MM.1S (cell line): ENCODE data around the gene SMG6.

ENCODE experiments used
- DNase-seq: peaks from one replicate; pipeline ENCODE4 v3.0.0-alpha.2; 2015
- H2AFZ ChIP-seq: fragments of 300-600 bp; sonication (generic); 2 replicates; pipeline ENCODE4 v1.6.0; 2016; ENCODE audit warnings: antibody characterized with exemption, low read length
- H3F3A ChIP-seq: fragments of 300-600 bp; sonication (generic); 2 replicates; pipeline ENCODE4 v1.6.1; 2016; ENCODE audit warnings: mild to moderate bottlenecking, antibody characterized with exemption, low read length, moderate library complexity, mixed read lengths; ENCODE audit not compliant: insufficient read depth
- H3K27ac ChIP-seq: fragments of 300-600 bp; sonication (generic); 2 replicates; pipeline ENCODE4 v1.5.1; 2016; ENCODE audit warnings: mild to moderate bottlenecking, low read length
- H3K27me3 ChIP-seq: fragments of 300-600 bp; sonication (generic); replicated peaks from 2 replicates; pipeline ENCODE4 v1.6.0; 2016; ENCODE audit warnings: low read length; ENCODE audit not compliant: insufficient read depth
- H3K36me3 ChIP-seq: fragments of 300-600 bp; sonication (generic); replicated peaks from 2 replicates; pipeline ENCODE4 v1.6.1; 2016; ENCODE audit warnings: mild to moderate bottlenecking, low read length, mixed read lengths; ENCODE audit not compliant: insufficient read depth
- H3K4me1 ChIP-seq: fragments of 300-600 bp; sonication (generic); 2 replicates; pipeline ENCODE4 v1.6.1; 2016; ENCODE audit warnings: low read length, mixed read lengths
- H3K4me2 ChIP-seq: fragments of 300-600 bp; sonication (generic); 2 replicates; pipeline ENCODE4 v1.6.0; 2016; ENCODE audit warnings: low read depth, low read length
- H3K4me3 ChIP-seq: fragments of 300-600 bp; sonication (generic); 2 replicates; pipeline ENCODE4 v1.5.1; 2016; ENCODE audit warnings: low read length, mixed read lengths
- H3K79me2 ChIP-seq: fragments of 300-600 bp; sonication (generic); 2 replicates; pipeline ENCODE4 v1.6.1; 2016; ENCODE audit warnings: mixed run types, low read length, mixed read lengths
- H3K9ac ChIP-seq: fragments of 300-600 bp; sonication (generic); 2 replicates; pipeline ENCODE4 v1.6.1; 2016; ENCODE audit warnings: low read length, mixed read lengths
- H3K9me2 ChIP-seq: fragments of 300-600 bp; sonication (generic); replicated peaks from 2 replicates; pipeline ENCODE4 v1.6.1; 2016; ENCODE audit warnings: mild to moderate bottlenecking, low read length, mixed read lengths; ENCODE audit not compliant: insufficient read depth
- H3K9me3 ChIP-seq: fragments of 300-600 bp; sonication (generic); replicated peaks from 2 replicates; pipeline ENCODE4 v1.6.1; 2016; ENCODE audit warnings: mild to moderate bottlenecking, low read length, mixed read lengths; ENCODE audit not compliant: insufficient read depth
- H4K20me1 ChIP-seq: fragments of 300-600 bp; sonication (generic); 2 replicates; pipeline ENCODE4 v1.6.1; 2016; ENCODE audit warnings: mild to moderate bottlenecking, low read length, moderate library complexity, mixed read lengths; ENCODE audit not compliant: insufficient read depth
- EZH2 ChIP-seq: fragments of 300-600 bp; sonication (generic); optimal IDR thresholded peaks from 2 replicates; pipeline ENCODE3; 2017; ENCODE audit warnings: low read depth, mild to moderate bottlenecking, antibody characterized with exemption, low read length, mixed read lengths
- EZH2phosphoT487 ChIP-seq: fragments of 300-600 bp; sonication (generic); IDR thresholded peaks from 2 replicates; pipeline ENCODE4 v1.6.1; 2018; ENCODE audit warnings: antibody characterized with exemption, low read length
- TF ChIP-seq, protein P1 (sequence below): fragments of 300-600 bp; sonication (generic); IDR thresholded peaks from 2 replicates; pipeline ENCODE4 v1.5.1; 2016; ENCODE audit warnings: antibody characterized with exemption, low read length, mixed read lengths

The SMG6 gene

DNA sequence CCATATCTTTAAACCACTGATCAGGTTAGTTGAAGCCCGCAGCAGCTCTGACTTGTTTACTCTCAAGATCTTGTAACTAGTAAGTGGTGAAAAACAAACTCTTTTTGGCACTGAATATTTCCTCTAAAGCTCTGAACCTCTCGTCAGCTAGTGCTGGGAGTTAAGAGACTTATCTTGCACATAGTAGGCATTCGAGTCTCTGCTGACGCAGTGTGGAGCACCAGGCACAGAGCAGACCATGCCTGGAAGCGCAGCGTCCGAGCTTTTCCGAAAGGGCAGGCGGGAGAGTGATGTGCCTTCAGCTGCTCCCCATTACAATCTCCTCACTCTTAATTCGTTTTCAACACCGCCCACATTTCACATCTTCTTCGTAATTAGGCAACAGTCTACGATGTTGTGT lies 63.0 kb downstream of the SMG6 start:
- DNase-seq, result no peak
- Histone ChIP-seq H3K4me3 (peak overlapping the region; percentile 37), H2AFZ (peak overlapping the region; percentile 69; the same call in 1 of the 2 replicates), H4K20me1 (no peaks in the 10 kb centered on the region), H3K9me2 (no peaks in the 10 kb centered on the region), H3F3A (peaks cover 36% of the 10 kb centered on the region), H3K4me1 (peaks cover 35% of the 10 kb centered on the region), H3K27me3 (no peaks in the 10 kb centered on the region), H3K36me3 (no peaks in the 10 kb centered on the region), H3K9ac (peak overlapping the region; percentile 52), H3K27ac (peak overlapping the region; percentile 89), H3K4me2 (peak overlapping the region; percentile 78), H3K79me2 (peaks cover 26% of the 10 kb centered on the region), H3K9me3 (no peaks in the 10 kb centered on the region)
- TF ChIP-seq EZH2, result no peak
- TF ChIP-seq, protein P1, sequence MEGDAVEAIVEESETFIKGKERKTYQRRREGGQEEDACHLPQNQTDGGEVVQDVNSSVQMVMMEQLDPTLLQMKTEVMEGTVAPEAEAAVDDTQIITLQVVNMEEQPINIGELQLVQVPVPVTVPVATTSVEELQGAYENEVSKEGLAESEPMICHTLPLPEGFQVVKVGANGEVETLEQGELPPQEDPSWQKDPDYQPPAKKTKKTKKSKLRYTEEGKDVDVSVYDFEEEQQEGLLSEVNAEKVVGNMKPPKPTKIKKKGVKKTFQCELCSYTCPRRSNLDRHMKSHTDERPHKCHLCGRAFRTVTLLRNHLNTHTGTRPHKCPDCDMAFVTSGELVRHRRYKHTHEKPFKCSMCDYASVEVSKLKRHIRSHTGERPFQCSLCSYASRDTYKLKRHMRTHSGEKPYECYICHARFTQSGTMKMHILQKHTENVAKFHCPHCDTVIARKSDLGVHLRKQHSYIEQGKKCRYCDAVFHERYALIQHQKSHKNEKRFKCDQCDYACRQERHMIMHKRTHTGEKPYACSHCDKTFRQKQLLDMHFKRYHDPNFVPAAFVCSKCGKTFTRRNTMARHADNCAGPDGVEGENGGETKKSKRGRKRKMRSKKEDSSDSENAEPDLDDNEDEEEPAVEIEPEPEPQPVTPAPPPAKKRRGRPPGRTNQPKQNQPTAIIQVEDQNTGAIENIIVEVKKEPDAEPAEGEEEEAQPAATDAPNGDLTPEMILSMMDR, result no peak
- TF ChIP-seq EZH2phosphoT487, result no peak

DNA sequence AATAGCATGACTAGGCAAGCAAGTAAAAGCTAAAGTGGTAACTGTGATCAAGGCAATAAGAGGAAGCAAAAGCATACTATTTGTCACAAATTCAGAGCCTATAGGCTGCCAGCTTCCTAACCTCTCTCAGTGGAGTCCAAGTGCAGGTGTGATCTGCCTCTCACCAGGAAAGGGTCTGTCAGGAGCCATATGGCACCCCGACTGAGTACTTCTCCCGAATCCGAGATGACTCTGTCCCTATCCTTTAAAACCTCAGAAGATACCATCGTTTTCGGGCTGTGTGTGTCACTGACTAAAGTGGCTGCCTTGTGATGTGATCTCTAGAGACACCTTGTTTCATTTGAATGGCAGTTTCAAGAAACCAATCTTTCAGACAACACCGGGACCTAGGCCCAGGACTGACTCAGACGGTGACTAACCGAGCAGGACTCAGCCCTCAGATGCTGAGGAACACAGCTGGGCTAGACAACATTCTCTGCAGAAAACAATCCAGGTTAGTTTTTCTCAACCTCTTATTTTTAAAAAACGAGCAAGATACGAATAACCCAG lies 63.6 kb downstream of the SMG6 start:
- Histone ChIP-seq H3K4me2 (peak overlapping the region; percentile 78), H3K9me2 (no peaks in the 10 kb centered on the region), H4K20me1 (no peaks in the 10 kb centered on the region), H3K27ac (peak overlapping the region; percentile 89), H2AFZ (peak overlapping the region; percentile 69), H3K9me3 (no peaks in the 10 kb centered on the region), H3F3A (peaks cover 36% of the 10 kb centered on the region), H3K36me3 (no peaks in the 10 kb centered on the region), H3K79me2 (peaks cover 27% of the 10 kb centered on the region), H3K4me3 (peak overlapping the region; percentile 37), H3K9ac (peak overlapping the region; percentile 52), H3K27me3 (no peaks in the 10 kb centered on the region), H3K4me1 (peaks cover 35% of the 10 kb centered on the region)
- TF ChIP-seq EZH2phosphoT487, result no peak
- TF ChIP-seq, protein P1, result no peak
- no peak for TF ChIP-seq EZH2
- peak; percentile 66 for DNase-seq

DNA sequence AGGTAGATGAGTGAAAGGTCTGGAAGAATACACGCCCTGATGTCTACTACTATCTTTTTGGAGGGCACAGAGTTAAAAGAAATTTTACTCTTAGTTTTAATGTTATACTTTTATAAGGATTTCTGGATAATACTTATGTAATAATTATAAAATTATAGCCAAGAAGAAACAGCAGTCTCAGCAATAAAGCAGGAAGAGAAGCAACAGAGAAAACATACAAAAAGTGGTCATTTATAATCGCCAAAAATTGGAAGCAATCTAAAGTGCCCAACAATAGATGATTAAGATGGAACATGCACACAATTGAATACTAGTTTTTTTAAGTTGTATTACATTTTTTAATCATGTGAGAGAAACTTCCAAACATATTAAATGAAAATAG lies 64.4 kb downstream of the SMG6 start:
- Histone ChIP-seq H2AFZ (no peak overlapping the region), H3K9ac (0 out of 2 replicates have a peak overlapping the region, but pooled peaks have one; percentile 57), H3K27me3 (no peaks in the 10 kb centered on the region), H3K36me3 (no peaks in the 10 kb centered on the region), H3K4me1 (peaks cover 35% of the 10 kb centered on the region), H3K9me3 (no peaks in the 10 kb centered on the region), H3K79me2 (peaks cover 27% of the 10 kb centered on the region), H3K27ac (peak overlapping the region; percentile 89; the same call in 1 of the 2 replicates), H3K4me2 (peak overlapping the region; percentile 78), H3K4me3 (peak overlapping the region; percentile 47; the same call in 1 of the 2 replicates), H3K9me2 (no peaks in the 10 kb centered on the region), H3F3A (peaks cover 36% of the 10 kb centered on the region), H4K20me1 (no peaks in the 10 kb centered on the region)
- no peak for DNase-seq
- TF ChIP-seq, protein P1, result no peak
- TF ChIP-seq EZH2, result no peak
